Keratinocyte (primary cell): ENCODE data around the gene ANKS1B. TPM values are rescaled to one million over a fixed set of nuclear protein-coding genes. Genes with fewer than 3 reads are reported as not detected.

Source experiments
- DNase-seq: peaks from one replicate; pipeline ENCODE4 v3.0.0-alpha.2; 2011; ENCODE audit warnings: low read depth, missing footprints, low spot score
- FAIRE-seq: peaks from 2 replicates; lab custom pipeline; 2011; peaks lifted over from hg19 to GRCh38; lab: Jason Lieb, UNC
- H2AFZ ChIP-seq: 2 replicates; pipeline ENCODE4 v1.6.0; 2012; ENCODE audit warnings: low read length, control low read depth, inconsistent platforms; ENCODE audit not compliant: control insufficient read depth
- H3K27ac ChIP-seq: 2 replicates; pipeline ENCODE4 v1.5.1; 2011; ENCODE audit warnings: low read length; ENCODE audit not compliant: control insufficient read depth, insufficient read depth
- H3K27me3 ChIP-seq: 3 replicates; pipeline ENCODE4 v1.6.0; 2011; ENCODE audit warnings: low read length; ENCODE audit not compliant: control insufficient read depth, insufficient read depth; ENCODE audit errors: extremely low read depth
- H3K36me3 ChIP-seq, 2 experiments: 2 replicates in 1 of 2; 3 replicates in 1 of 2; pipeline ENCODE4 v1.5.1; 2011; ENCODE audit warnings: low read length in 2 of 2, mild to moderate bottlenecking in 1 of 2; ENCODE audit not compliant: control insufficient read depth in 2 of 2, insufficient read depth in 2 of 2; ENCODE audit errors: extremely low read depth in 1 of 2
- H3K4me1 ChIP-seq: 3 replicates; pipeline ENCODE4 v1.5.1; 2011; ENCODE audit warnings: low read length; ENCODE audit not compliant: control insufficient read depth, insufficient read depth; ENCODE audit errors: extremely low read depth
- H3K4me2 ChIP-seq: 3 replicates; pipeline ENCODE4 v1.6.0; 2011; ENCODE audit warnings: low read depth, low read length; ENCODE audit not compliant: control insufficient read depth, insufficient read depth; ENCODE audit errors: extremely low read depth
- H3K4me3 ChIP-seq, 3 experiments: fragments of 200-600 bp in 1 of 3; sonication (generic) in 1 of 3; 2 replicates in 2 of 3; 3 replicates in 1 of 3; pipeline ENCODE4 v1.5.1; 2011 to 2016; ENCODE audit warnings: low read length in 3 of 3, mild to moderate bottlenecking in 3 of 3, control low read depth in 2 of 3, inconsistent platforms in 1 of 3, low read depth in 1 of 3, mixed read lengths in 1 of 3, mixed run types in 1 of 3, moderate library complexity in 1 of 3; ENCODE audit not compliant: control insufficient read depth in 2 of 3, insufficient read depth in 2 of 3; ENCODE audit errors: extremely low read depth in 1 of 3
- H3K79me2 ChIP-seq: 2 replicates; pipeline ENCODE4 v1.6.0; 2012; ENCODE audit warnings: low read length; ENCODE audit not compliant: control insufficient read depth, insufficient read depth
- H3K9ac ChIP-seq: 3 replicates; pipeline ENCODE4 v1.6.0; 2011; ENCODE audit warnings: low read length; ENCODE audit not compliant: control insufficient read depth, insufficient read depth; ENCODE audit errors: extremely low read depth
- H3K9me1 ChIP-seq: 3 replicates; pipeline ENCODE4 v1.6.0; 2011; ENCODE audit warnings: low read length; ENCODE audit not compliant: control insufficient read depth, insufficient read depth; ENCODE audit errors: extremely low read depth
- H3K9me3 ChIP-seq: 2 replicates; pipeline ENCODE4 v1.5.1; 2012; ENCODE audit warnings: low read depth, low read length; ENCODE audit not compliant: control insufficient read depth
- H4K20me1 ChIP-seq: 3 replicates; pipeline ENCODE4 v1.6.0; 2011; ENCODE audit warnings: low read length; ENCODE audit not compliant: control insufficient read depth, insufficient read depth; ENCODE audit errors: extremely low read depth
- CTCF ChIP-seq, 3 experiments: IDR thresholded peaks in 1 of 3; conservative IDR thresholded peaks in 1 of 3; optimal IDR thresholded peaks in 1 of 3; 2 replicates in 2 of 3; 3 replicates in 1 of 3; pipeline versions ENCODE3 to v1.5.1; 2011; ENCODE audit warnings: low read length in 3 of 3, mild to moderate bottlenecking in 3 of 3, moderate library complexity in 2 of 3, control low read depth in 1 of 3, inconsistent platforms in 1 of 3; ENCODE audit not compliant: insufficient read depth in 2 of 3; ENCODE audit errors: extremely low read depth in 1 of 3
- EZH2 ChIP-seq: IDR thresholded peaks from one replicate; pipeline ENCODE4 v1.6.1; 2012; ENCODE audit warnings: inconsistent platforms, mild to moderate bottlenecking, low read length, moderate library complexity
- dilution Hi-C: fragments of 300-500 bp; cut with MboI; formaldehyde crosslinking; loops from one replicate; pipeline ENCODE4 v1.7.0; 2020; ENCODE audit warnings: low sequenced_read_pairs; ENCODE audit not compliant: extremely low pct_ligation_motif_present
- polyA plus RNA-seq, 5 experiments: library from polyadenylated mRNA; depleted of rRNA in 3 of 5; stranded (reverse) in 3 of 5; stranded (forward) in 1 of 5; unstranded in 1 of 5; fragments of >200 nt; gene quantifications; 1 replicate in 1 of 5; 2 replicates in 3 of 5; 3 replicates in 1 of 5; pipeline versions ENCODE4 v1.2.1 to v1.2.3, GENCODE V29; 2011 to 2012; ENCODE audit warnings: missing spikeins in 2 of 5, low read depth in 1 of 5, low replicate concordance in 1 of 5

The ANKS1B gene
- polyA plus RNA-seq, 1 donor (not counting 4 experiments of a cell fraction or from before 2014, with no cell fraction given) = not detected

GRCh38 chr12:98955284-98955683 lies 1029.5 kb downstream of the ANKS1B start:
- Histone ChIP-seq H3K36me3 (no peaks in the 10 kb centered on the region), H2AFZ (no peak overlapping the region), H3K79me2 (no peaks in the 10 kb centered on the region), H3K27me3 (no peaks in the 10 kb centered on the region), H4K20me1 (no peaks in the 10 kb centered on the region), H3K9me3 (no peaks in the 10 kb centered on the region), H3K4me2 (no peak overlapping the region), H3K4me3 (no peak overlapping the region), H3K9me1 (no peaks in the 10 kb centered on the region), H3K9ac (no peak overlapping the region), H3K27ac (no peak overlapping the region), H3K4me1 (no peaks in the 10 kb centered on the region)
- DNase-seq (no peak), FAIRE-seq (no peak)
- TF ChIP-seq EZH2 (no peak), CTCF (optimal IDR thresholded peaks at IDR 0.05 in 1 of 3, IDR thresholded peaks at IDR 0.05 in 1 of 3, conservative IDR thresholded peaks at IDR 0.05 in 1 of 3; ENCODE audit: extremely low read depth in 1 of 3, insufficient read depth in 2 of 3, low read length in 3 of 3) (peak in 2 of 3 experiments; percentile 14 to 31)
- dilution Hi-C loops = no loop called here

GRCh38 chr12:98954506-98954905 lies 1030.2 kb downstream of the ANKS1B start:
- no peak overlapping the region for H3K4me3 ChIP-seq

More at GRCh38 chr12:98954506-98954905, 1030.2 kb downstream of the ANKS1B start:
- no peaks in the 10 kb centered on the region for H3K79me2 ChIP-seq
- H3K36me3 ChIP-seq = no peaks in the 10 kb centered on the region
- TF ChIP-seq CTCF (optimal IDR thresholded peaks at IDR 0.05 in 1 of 3, IDR thresholded peaks at IDR 0.05 in 1 of 3, conservative IDR thresholded peaks at IDR 0.05 in 1 of 3; ENCODE audit: extremely low read depth in 1 of 3, insufficient read depth in 2 of 3, low read length in 3 of 3) (no peak), EZH2 (no peak)
- no peak overlapping the region for H2AFZ ChIP-seq
- dilution Hi-C loops = no loop called here
- H3K27ac ChIP-seq = no peak overlapping the region
- H3K9me1 ChIP-seq = no peaks in the 10 kb centered on the region
- H3K27me3 ChIP-seq = no peaks in the 10 kb centered on the region
- no peak overlapping the region for H3K9ac ChIP-seq
- no peaks in the 10 kb centered on the region for H3K4me1 ChIP-seq
- no peak for DNase-seq
- H4K20me1 ChIP-seq = no peaks in the 10 kb centered on the region
- no peak overlapping the region for H3K4me2 ChIP-seq
- no peaks in the 10 kb centered on the region for H3K9me3 ChIP-seq
- no peak for FAIRE-seq
